ACHN (cell line): Measurements from ENCODE around the gene RASSF5.

Source experiments
- DNase-seq: peaks from one replicate; pipeline ENCODE4 v3.0.0-alpha.2; 2015
- in situ Hi-C: cut with HindIII; loops from 2 replicates; pipeline ENCODE4 v1.10.0; 2017; ENCODE audit warnings: low sequenced_read_pairs, low pct_ligation_motif_present, low pct_unique_long_range_greater_than_20kb

RASSF5 gene

DNA sequence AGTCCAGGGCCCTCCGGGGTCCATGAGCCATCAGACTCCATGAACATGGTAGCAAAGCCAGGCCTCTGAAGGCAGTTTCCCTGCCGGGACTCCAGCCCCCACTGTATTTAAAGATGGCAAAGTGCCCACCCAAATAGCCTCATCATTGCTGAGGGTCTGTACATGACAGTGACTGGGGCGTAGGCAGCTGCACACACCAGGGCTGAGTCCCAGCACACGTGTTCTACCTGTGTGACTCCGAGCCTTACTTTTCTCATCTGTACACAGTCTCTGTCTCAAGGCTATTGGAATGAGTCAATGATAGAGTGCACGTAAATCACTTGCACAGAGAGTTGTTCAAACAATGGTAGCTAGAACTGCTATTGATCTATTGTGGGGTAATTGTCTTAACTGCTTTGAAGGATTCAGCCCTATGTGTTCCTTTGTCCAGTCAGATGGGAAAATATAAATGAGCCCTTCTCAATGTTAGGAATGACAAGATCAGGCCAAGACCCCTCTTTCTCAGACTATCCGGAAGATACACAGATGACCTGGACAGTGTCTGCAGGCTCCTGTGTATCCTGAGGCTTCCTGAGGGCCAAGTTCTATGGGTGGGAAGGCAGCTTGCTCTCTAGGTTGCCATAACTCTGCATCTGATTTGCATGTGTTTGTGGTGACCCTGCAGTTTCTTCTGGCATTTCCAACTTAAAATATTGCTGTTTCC is 48.9 kb downstream of the RASSF5 start:
- DNase-seq = no peak
- in situ Hi-C loops = no loop called here

DNA sequence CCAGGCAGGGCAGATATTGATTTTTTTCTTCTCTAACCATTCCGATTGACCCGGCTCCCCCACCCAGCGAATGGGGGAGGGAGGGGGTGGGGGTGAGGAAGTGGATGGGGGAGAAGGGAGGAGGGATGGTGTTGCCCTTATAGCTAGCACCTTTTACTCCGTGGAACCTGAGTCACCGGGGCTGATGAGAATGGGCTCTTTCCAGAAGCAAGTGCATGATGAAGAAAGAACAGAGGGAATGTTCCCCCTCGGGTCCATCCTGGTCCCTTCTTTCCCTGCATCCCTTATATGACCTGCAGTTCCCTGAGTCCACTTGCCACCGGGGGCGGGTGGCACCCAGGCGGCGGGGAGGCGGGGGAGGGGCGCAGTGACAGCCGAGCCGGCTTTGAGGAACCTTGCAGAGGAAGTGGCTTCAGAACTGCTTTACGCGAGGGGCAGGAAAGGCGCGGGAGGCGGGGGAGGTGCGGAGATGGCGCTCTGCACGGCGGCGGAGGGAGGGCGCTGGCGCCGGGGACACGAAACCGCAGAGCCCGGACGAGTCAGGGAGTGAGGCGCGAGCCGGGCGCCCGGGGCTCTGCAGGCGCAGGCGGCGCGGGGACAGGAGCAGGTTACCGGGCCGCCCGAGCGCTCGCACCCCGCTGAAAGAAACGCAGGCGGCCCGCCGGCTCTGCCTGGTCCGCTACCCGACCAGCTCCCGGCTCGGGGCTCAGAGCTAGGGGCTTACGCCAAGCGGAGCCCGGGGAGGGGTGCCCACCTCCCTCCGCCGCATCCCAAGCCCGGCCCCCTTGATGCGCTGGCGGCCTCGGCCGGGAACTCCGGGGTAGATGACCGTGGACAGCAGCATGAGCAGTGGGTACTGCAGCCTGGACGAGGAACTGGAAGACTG is 49.7 kb downstream of the RASSF5 start:
- peak; percentile 48 for DNase-seq
- in situ Hi-C loops = no loop called here

- DNase-seq = no peak
Measured at GRCh38 chr1:206557636-206558473, 50.5 kb downstream of the RASSF5 start.

GRCh38 chr1:206558794-206559671 is 51.7 kb downstream of the RASSF5 start:
- in situ Hi-C loops = no loop called here
- no peak for DNase-seq

More at GRCh38 chr1:206557636-206558473, 50.5 kb downstream of the RASSF5 start:
- in situ Hi-C loops = no loop called here

DNA sequence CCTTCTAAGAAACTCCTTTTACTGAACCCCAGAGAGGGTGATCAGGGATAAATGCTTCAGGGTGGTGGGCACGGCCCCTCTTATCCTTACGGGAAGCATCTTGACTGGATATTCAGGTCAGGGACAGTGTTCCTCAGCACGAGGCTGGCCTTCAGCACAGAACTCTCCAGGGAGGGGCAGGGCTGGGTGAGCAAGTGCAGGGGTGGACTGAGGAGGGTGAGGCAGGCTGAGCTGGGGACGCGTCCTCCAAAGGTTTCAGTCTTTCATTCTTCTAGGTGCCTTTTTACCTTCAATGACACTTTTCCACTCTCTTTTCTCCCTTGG is 52.3 kb downstream of the RASSF5 start:
- in situ Hi-C loops = no loop called here
- DNase-seq = no peak

DNA sequence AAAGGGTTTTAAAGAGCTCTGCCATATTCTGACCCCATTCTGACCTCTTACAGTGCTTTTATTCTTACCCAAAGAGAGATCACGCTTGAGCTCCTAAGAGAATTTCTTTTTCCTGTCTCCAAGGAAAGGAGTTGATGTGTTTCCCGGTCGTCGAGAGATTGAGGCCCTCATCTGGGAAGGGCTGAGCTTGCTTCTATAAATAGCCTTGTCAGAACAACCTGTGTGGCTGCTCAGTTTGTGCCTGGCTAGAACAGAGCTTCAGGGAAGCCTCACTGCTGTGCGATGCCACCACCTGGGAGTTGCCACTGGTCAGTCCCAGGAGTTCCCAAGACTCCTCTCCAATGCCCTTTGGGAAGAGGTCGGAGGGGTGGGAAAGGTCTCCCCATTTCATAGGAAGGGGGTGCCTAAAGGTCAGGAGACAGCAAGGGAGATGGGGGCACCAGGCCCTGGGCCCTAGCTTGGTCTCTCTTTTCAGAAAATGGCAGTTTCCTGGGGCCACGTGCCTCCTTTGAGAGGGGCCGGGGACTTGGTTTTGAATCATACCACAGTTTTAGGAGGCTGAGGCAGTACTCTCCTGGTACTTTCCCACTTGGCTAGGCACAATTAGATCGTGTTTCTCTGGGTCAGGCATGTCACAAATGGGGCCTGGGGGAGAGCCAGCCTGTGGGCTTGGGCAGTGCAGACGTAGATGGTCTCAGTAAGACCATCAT is 52.8 kb downstream of the RASSF5 start:
- in situ Hi-C loops = no loop called here
- DNase-seq = no peak

GRCh38 chr1:206563367-206564207 is 56.3 kb downstream of the RASSF5 start:
- in situ Hi-C loops = no loop called here
- DNase-seq = no peak

DNA sequence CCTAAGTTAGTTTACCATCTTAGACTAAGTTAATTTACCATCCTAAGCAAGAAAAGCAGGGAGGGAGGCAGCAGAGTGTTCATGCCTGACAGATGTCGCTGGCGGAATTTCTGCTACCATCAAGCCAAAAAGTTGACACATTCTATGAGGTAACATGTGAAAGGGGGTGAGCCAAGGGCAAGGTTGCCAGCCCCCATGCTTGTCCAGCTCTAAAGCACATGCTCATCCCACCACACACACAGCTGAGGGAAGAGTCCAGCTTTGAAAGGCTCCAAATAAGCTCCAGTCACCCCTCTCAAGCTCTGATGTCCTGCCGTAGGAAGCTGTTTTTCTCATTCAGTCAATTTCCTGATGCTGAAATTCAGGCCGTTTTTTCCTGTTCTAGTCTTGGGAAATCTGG is 58.7 kb downstream of the RASSF5 start:
- DNase-seq = no peak
- in situ Hi-C loops = no loop called here

- in situ Hi-C loops = no loop called here
- DNase-seq = no peak
Measured at GRCh38 chr1:206566999-206567398, 59.7 kb downstream of the RASSF5 start.

DNA sequence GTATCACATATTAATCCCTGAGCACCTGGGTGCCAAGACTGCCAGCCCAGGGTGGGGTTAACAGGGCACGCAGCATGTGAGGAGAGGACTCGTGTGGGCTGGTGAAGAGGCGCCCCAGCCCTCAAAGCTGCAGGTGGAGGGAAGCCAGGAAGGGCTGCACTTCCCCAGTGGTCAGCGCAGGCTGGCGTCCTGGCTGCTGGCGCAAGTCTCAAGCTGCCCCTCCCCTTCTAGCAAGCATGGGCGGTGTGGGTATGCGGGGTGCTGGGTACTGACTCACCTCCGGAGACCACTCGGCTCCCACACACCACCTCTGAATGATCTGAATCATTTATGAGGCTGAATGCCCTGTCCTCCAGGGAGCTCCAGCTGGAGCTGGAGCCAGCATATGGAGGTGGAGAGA is 60.9 kb downstream of the RASSF5 start:
- in situ Hi-C loops = no loop called here
- DNase-seq = no peak

GRCh38 chr1:206568779-206569352 is 61.5 kb downstream of the RASSF5 start:
- DNase-seq = no peak
- in situ Hi-C loops = no loop called here

DNA sequence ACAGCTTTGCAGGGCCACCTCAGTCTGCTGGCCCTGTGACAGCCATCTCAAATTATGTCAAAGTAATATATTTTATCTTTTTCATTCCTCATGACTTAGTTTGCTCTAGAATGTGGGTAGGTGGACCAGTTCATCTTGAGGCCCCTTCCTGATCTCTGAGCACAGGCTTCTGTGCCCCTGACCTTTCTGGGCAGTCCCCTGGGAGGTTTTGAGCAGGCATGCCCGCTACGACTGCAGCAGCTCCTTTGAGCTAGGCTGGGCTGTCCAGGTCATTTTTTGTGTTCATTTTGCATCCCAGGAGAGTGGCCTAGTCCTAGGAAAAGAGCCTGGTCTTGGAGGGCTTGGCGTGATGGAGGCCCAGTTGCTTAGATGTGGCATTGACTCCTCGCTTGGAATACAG is 62.2 kb downstream of the RASSF5 start:
- in situ Hi-C loops = no loop called here
- DNase-seq = no peak

DNA sequence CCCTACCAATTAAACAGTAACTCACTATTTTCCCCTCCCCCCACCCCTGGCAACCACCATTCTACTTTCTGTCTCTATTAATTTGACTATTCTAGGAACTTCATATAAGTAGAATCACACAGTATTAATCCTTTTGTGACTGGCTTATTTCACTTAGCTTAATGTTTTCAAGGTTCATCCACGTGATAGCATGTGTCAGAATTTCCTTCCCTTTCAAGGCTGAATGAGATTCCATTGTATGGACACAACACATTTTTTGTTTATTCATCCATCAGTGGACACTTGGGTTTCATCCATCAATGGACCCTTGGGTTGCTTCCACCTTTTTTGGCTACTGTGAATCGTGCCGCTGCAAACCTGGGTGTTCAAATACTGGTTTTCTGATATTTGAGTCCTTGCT is 63.2 kb downstream of the RASSF5 start:
- in situ Hi-C loops = no loop called here
- DNase-seq = no peak

GRCh38 chr1:206572835-206573234 is 65.5 kb downstream of the RASSF5 start:
- no peak for DNase-seq
- in situ Hi-C loops = no loop called here

- no peak for DNase-seq
- in situ Hi-C loops = no loop called here
Measured at GRCh38 chr1:206573319-206573718, 66.0 kb downstream of the RASSF5 start.

DNA sequence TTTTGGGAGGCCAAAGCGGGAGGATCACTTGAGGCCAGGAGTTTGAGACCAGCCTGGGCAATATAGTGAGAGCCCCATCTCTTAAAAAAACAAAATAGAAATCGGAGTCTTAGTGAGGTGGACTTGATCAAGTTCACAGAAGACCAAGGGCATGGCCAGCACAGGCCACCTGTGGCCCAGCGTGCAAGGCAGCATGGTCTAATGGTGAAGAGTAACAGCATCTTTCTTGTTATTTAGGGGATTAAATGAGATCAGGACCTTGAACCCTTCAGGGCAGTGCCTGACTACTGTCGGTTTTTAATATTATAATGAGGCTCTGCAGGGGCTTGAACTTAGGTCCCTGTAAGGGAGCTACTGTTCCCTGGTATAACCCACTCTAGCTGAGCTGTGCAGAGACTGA is 66.4 kb downstream of the RASSF5 start:
- DNase-seq = no peak
- in situ Hi-C loops = no loop called here
